Karpas-422 (cell line): ENCODE results near the gene RNU6-8. TPM values are rescaled to one million over a fixed set of nuclear protein-coding genes. Genes with fewer than 3 reads are reported as not detected.
A peak's percentile ranks its signal among the peaks of the same experiment; 100 is the strongest.

Experiments
- DNase-seq: peaks from one replicate; pipeline ENCODE4 v3.0.0-alpha.2; 2015
- H2AFZ ChIP-seq: fragments of 200-600 bp; sonication (generic); 2 replicates; pipeline ENCODE4 v1.6.1; 2014; ENCODE audit warnings: antibody characterized with exemption, low read length, mixed read lengths
- H3K27ac ChIP-seq: fragments of 200-600 bp; sonication (generic); 2 replicates; pipeline ENCODE4 v1.5.1; 2014; ENCODE audit warnings: mild to moderate bottlenecking, low read length, moderate library complexity
- H3K27me3 ChIP-seq: fragments of 200-600 bp; sonication (generic); 2 replicates; pipeline ENCODE4 v1.6.1; 2014; ENCODE audit warnings: low read length, mixed read lengths
- H3K36me3 ChIP-seq: fragments of 200-600 bp; sonication (generic); 2 replicates; pipeline ENCODE4 v1.6.1; 2014; ENCODE audit warnings: low read length, mixed read lengths; ENCODE audit not compliant: insufficient read depth
- H3K4me1 ChIP-seq: fragments of 200-600 bp; sonication (generic); 2 replicates; pipeline ENCODE4 v1.6.1; 2014; ENCODE audit warnings: mild to moderate bottlenecking, low read length, mixed read lengths
- H3K4me2 ChIP-seq: fragments of 200-600 bp; sonication (generic); 2 replicates; pipeline ENCODE4 v1.6.1; 2014; ENCODE audit warnings: low read length, low read depth, mild to moderate bottlenecking; ENCODE audit not compliant: poor library complexity, severe bottlenecking
- H3K4me3 ChIP-seq: fragments of 200-600 bp; sonication (generic); 2 replicates; pipeline ENCODE4 v1.5.1; 2014; ENCODE audit warnings: mild to moderate bottlenecking, antibody characterized with exemption, low read length, mixed read lengths
- H3K79me2 ChIP-seq: fragments of 200-600 bp; sonication (generic); 2 replicates; pipeline ENCODE4 v1.6.1; 2014; ENCODE audit warnings: mild to moderate bottlenecking, low read length, mixed read lengths
- H3K9ac ChIP-seq: fragments of 200-600 bp; sonication (generic); 2 replicates; pipeline ENCODE4 v1.6.0; 2014; ENCODE audit warnings: low read length
- H3K9me2 ChIP-seq: fragments of 200-600 bp; sonication (generic), shearing (Covaris generic); replicated peaks from 2 replicates; pipeline ENCODE4 v1.6.0; 2014; ENCODE audit warnings: mild to moderate bottlenecking, low read length, moderate library complexity; ENCODE audit not compliant: insufficient read depth
- H3K9me3 ChIP-seq: fragments of 300-700, 200-600 bp; sonication (generic); 2 replicates; pipeline ENCODE4 v1.6.1; 2014; ENCODE audit warnings: low read length, mixed read lengths
- H4K20me1 ChIP-seq: fragments of 200-600 bp; sonication (generic); 2 replicates; pipeline ENCODE4 v1.6.1; 2014; ENCODE audit warnings: mild to moderate bottlenecking, antibody characterized with exemption, low read length, low read depth; ENCODE audit not compliant: insufficient read depth
- total RNA-seq: library from RNA; depleted of rRNA; stranded (reverse); fragments of >200 nt; shearing (Covaris generic); gene quantifications from 2 replicates; pipeline ENCODE4 v1.2.3, GENCODE V29; 2014; ENCODE audit warnings: low replicate concordance

RNU6-8 gene
- total RNA-seq, 1 experiment from 2014 or later: not detected

GRCh38 chr14:32233260-32233659 lies 30.2 kb upstream of the RNU6-8 start:
- H3K9ac ChIP-seq: no peak overlapping the region
- H3K9me2 ChIP-seq: no peaks in the 10 kb centered on the region
- H3K9me3 ChIP-seq: no peaks in the 10 kb centered on the region
- H3K4me2 ChIP-seq: no peak overlapping the region
- H3K4me1 ChIP-seq: no peaks in the 10 kb centered on the region
- H2AFZ ChIP-seq: no peak overlapping the region
- no peak for DNase-seq
- H3K27ac ChIP-seq: no peak overlapping the region
- H3K79me2 ChIP-seq: no peaks in the 10 kb centered on the region
- H3K4me3 ChIP-seq: no peak overlapping the region
- H3K27me3 ChIP-seq: no peaks in the 10 kb centered on the region
- no peaks in the 10 kb centered on the region for H4K20me1 ChIP-seq
- no peaks in the 10 kb centered on the region for H3K36me3 ChIP-seq

- no peak overlapping the region for H3K4me3 ChIP-seq
- no peak overlapping the region for H2AFZ ChIP-seq
- no peak overlapping the region for H3K27ac ChIP-seq
- H3K27me3 ChIP-seq: no peaks in the 10 kb centered on the region
- no peaks in the 10 kb centered on the region for H3K36me3 ChIP-seq
- H3K9me3 ChIP-seq: no peaks in the 10 kb centered on the region
- H3K4me2 ChIP-seq: no peak overlapping the region
- no peaks in the 10 kb centered on the region for H4K20me1 ChIP-seq
- H3K9me2 ChIP-seq: no peaks in the 10 kb centered on the region
- DNase-seq: no peak
- no peaks in the 10 kb centered on the region for H3K4me1 ChIP-seq
- H3K9ac ChIP-seq: no peak overlapping the region
- no peaks in the 10 kb centered on the region for H3K79me2 ChIP-seq
Measured at GRCh38 chr14:32232481-32232880, 29.4 kb upstream of the RNU6-8 start.

GRCh38 chr14:32230695-32231280 lies 27.7 kb upstream of the RNU6-8 start:
- no peak overlapping the region for H3K4me2 ChIP-seq
- H4K20me1 ChIP-seq: no peaks in the 10 kb centered on the region
- DNase-seq: no peak
- H3K4me1 ChIP-seq: no peaks in the 10 kb centered on the region
- no peak overlapping the region for H3K4me3 ChIP-seq
- no peaks in the 10 kb centered on the region for H3K9me2 ChIP-seq
- H3K9ac ChIP-seq: no peak overlapping the region
- no peak overlapping the region for H3K27ac ChIP-seq
- H3K79me2 ChIP-seq: no peaks in the 10 kb centered on the region
- no peak overlapping the region for H2AFZ ChIP-seq
- no peaks in the 10 kb centered on the region for H3K27me3 ChIP-seq
- H3K9me3 ChIP-seq: no peaks in the 10 kb centered on the region
- H3K36me3 ChIP-seq: no peaks in the 10 kb centered on the region

GRCh38 chr14:32230181-32230580 lies 27.1 kb upstream of the RNU6-8 start:
- no peak for DNase-seq
- H3K4me2 ChIP-seq: no peak overlapping the region
- H3K4me1 ChIP-seq: no peaks in the 10 kb centered on the region

GRCh38 chr14:32226056-32226455 lies 23.0 kb upstream of the RNU6-8 start:
- H3K9me3 ChIP-seq: no peaks in the 10 kb centered on the region
- DNase-seq: no peak
- no peaks in the 10 kb centered on the region for H3K9me2 ChIP-seq
- H3K9ac ChIP-seq: no peak overlapping the region
- no peaks in the 10 kb centered on the region for H3K27me3 ChIP-seq
- no peak overlapping the region for H2AFZ ChIP-seq
- H3K4me2 ChIP-seq: no peak overlapping the region
- H3K4me3 ChIP-seq: no peak overlapping the region
- no peaks in the 10 kb centered on the region for H3K4me1 ChIP-seq
- H3K36me3 ChIP-seq: no peaks in the 10 kb centered on the region
- no peak overlapping the region for H3K27ac ChIP-seq
- H4K20me1 ChIP-seq: no peaks in the 10 kb centered on the region
- H3K79me2 ChIP-seq: no peaks in the 10 kb centered on the region

More at GRCh38 chr14:32230181-32230580, 27.1 kb upstream of the RNU6-8 start:
- H4K20me1 ChIP-seq: no peaks in the 10 kb centered on the region
- H3K27ac ChIP-seq: no peak overlapping the region
- H3K4me3 ChIP-seq: no peak overlapping the region
- H3K79me2 ChIP-seq: no peaks in the 10 kb centered on the region
- H3K9me2 ChIP-seq: no peaks in the 10 kb centered on the region
- no peak overlapping the region for H2AFZ ChIP-seq
- no peaks in the 10 kb centered on the region for H3K9me3 ChIP-seq
- H3K9ac ChIP-seq: no peak overlapping the region
- no peaks in the 10 kb centered on the region for H3K27me3 ChIP-seq
- H3K36me3 ChIP-seq: no peaks in the 10 kb centered on the region

GRCh38 chr14:32225378-32225920 lies 22.4 kb upstream of the RNU6-8 start:
- no peaks in the 10 kb centered on the region for H3K9me2 ChIP-seq
- no peak overlapping the region for H3K27ac ChIP-seq
- H3K4me3 ChIP-seq: no peak overlapping the region
- H4K20me1 ChIP-seq: no peaks in the 10 kb centered on the region
- no peaks in the 10 kb centered on the region for H3K9me3 ChIP-seq
- no peaks in the 10 kb centered on the region for H3K27me3 ChIP-seq
- H3K4me2 ChIP-seq: no peak overlapping the region
- H2AFZ ChIP-seq: no peak overlapping the region
- no peaks in the 10 kb centered on the region for H3K36me3 ChIP-seq
- no peak overlapping the region for H3K9ac ChIP-seq
- no peaks in the 10 kb centered on the region for H3K79me2 ChIP-seq
- no peak for DNase-seq
- no peaks in the 10 kb centered on the region for H3K4me1 ChIP-seq

GRCh38 chr14:32224737-32225377 lies 21.8 kb upstream of the RNU6-8 start:
- no peak overlapping the region for H3K9ac ChIP-seq
- no peaks in the 10 kb centered on the region for H3K36me3 ChIP-seq
- no peak overlapping the region for H3K27ac ChIP-seq
- no peaks in the 10 kb centered on the region for H3K9me3 ChIP-seq
- no peak overlapping the region for H3K4me2 ChIP-seq
- peak overlapping the region; percentile 11; the same call in 1 of the 2 replicates for H2AFZ ChIP-seq
- no peaks in the 10 kb centered on the region for H3K9me2 ChIP-seq
- no peaks in the 10 kb centered on the region for H3K79me2 ChIP-seq
- no peaks in the 10 kb centered on the region for H4K20me1 ChIP-seq
- peak; percentile 67 for DNase-seq
- no peaks in the 10 kb centered on the region for H3K4me1 ChIP-seq
- H3K27me3 ChIP-seq: no peaks in the 10 kb centered on the region
- no peak overlapping the region for H3K4me3 ChIP-seq

GRCh38 chr14:32217301-32217700 lies 14.2 kb upstream of the RNU6-8 start:
- Histone ChIP-seq H3K9me2 (no peaks in the 10 kb centered on the region), H3K9ac (no peak overlapping the region), H4K20me1 (no peaks in the 10 kb centered on the region), H3K4me2 (no peak overlapping the region), H3K79me2 (no peaks in the 10 kb centered on the region), H3K27me3 (no peaks in the 10 kb centered on the region), H3K27ac (no peak overlapping the region), H3K36me3 (no peaks in the 10 kb centered on the region), H3K9me3 (no peaks in the 10 kb centered on the region), H3K4me3 (no peak overlapping the region), H3K4me1 (no peaks in the 10 kb centered on the region), H2AFZ (no peak overlapping the region)
- DNase-seq: no peak
